GM12872 (cell line): ENCODE measurements around the gene MGAT5B.

ENCODE experiments used
- CTCF ChIP-seq: IDR thresholded peaks from 3 replicates; pipeline ENCODE4 v1.5.1; 2011; ENCODE audit warnings: low read depth, mild to moderate bottlenecking, low read length, moderate library complexity; ENCODE audit not compliant: insufficient read depth

MGAT5B gene

GRCh38 chr17:76830987-76831715 lies 37.1 kb upstream of the MGAT5B start:
- no peak for TF ChIP-seq CTCF

- TF ChIP-seq CTCF, result no peak
Observed at GRCh38 chr17:76833034-76833644, 35.1 kb upstream of the MGAT5B start.

- no peak for TF ChIP-seq CTCF
Observed at GRCh38 chr17:76833747-76834146, 34.5 kb upstream of the MGAT5B start.

- TF ChIP-seq CTCF, result no peak
Observed at GRCh38 chr17:76834870-76835269, 33.3 kb upstream of the MGAT5B start.

- TF ChIP-seq CTCF, result no peak
Observed at GRCh38 chr17:76840443-76840767, 27.8 kb upstream of the MGAT5B start.

GRCh38 chr17:76840884-76841775 lies 27.1 kb upstream of the MGAT5B start:
- no peak for TF ChIP-seq CTCF

- TF ChIP-seq CTCF, result no peak
Observed at GRCh38 chr17:76841776-76842405, 26.3 kb upstream of the MGAT5B start.
